ENCODE results near the gene SMPD3.

The SMPD3 gene

DNA sequence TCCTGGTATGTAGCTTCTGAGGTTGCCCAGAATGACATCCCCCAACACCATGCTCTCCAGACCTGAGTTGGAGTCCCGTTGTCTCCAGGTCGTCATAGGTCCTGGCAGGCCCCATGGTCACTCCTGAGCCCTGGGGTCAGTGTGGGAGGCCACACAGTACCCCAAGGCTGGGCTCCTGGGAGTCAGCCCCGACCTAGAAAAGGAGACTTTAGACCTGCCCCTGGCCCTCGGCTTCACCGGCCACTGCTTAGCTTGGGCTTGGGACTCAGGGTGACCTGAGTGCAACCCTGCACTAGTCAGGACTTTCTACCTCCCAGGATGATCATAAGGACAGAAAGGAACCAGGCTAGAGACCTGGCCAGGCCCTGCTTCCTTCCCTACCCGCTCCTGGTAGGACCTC is 71.7 kb downstream of the SMPD3 start:
- DNase-seq = no peak
- Mint-ChIP-seq H3K27me3 (peaks cover 97% of the 10 kb centered on the region), H3K9me3 (no peaks in the 10 kb centered on the region), H3K36me3 (no peaks in the 10 kb centered on the region), H3K4me3 (no peak overlapping the region), H3K4me1 (peaks cover 16% of the 10 kb centered on the region), H3K27ac (no peak overlapping the region)
- CTCF ChIA-PET = interaction anchor here (0.8 to 1.0 kb wide), 2 partner anchors 10 to 144 kb away, joined by 3 to 4 read pairs; no protein-coding TSS in a partner anchor

- no peaks in the 10 kb centered on the region for H3K36me3 Mint-ChIP-seq
- no peak for DNase-seq
- peaks cover 20% of the 10 kb centered on the region for H3K4me1 Mint-ChIP-seq
- no peaks in the 10 kb centered on the region for H3K9me3 Mint-ChIP-seq
- no peak overlapping the region for H3K27ac Mint-ChIP-seq
- H3K27me3 Mint-ChIP-seq = peaks cover 97% of the 10 kb centered on the region
- CTCF ChIA-PET = interaction anchor here (0.8 to 1.0 kb wide), 2 partner anchors 19 to 145 kb away, joined by 3 read pairs; no protein-coding TSS in a partner anchor
- H3K4me3 Mint-ChIP-seq = no peak overlapping the region
These were observed 72.3 kb downstream of the SMPD3 start for GRCh38 chr16:68375801-68376536.

DNA sequence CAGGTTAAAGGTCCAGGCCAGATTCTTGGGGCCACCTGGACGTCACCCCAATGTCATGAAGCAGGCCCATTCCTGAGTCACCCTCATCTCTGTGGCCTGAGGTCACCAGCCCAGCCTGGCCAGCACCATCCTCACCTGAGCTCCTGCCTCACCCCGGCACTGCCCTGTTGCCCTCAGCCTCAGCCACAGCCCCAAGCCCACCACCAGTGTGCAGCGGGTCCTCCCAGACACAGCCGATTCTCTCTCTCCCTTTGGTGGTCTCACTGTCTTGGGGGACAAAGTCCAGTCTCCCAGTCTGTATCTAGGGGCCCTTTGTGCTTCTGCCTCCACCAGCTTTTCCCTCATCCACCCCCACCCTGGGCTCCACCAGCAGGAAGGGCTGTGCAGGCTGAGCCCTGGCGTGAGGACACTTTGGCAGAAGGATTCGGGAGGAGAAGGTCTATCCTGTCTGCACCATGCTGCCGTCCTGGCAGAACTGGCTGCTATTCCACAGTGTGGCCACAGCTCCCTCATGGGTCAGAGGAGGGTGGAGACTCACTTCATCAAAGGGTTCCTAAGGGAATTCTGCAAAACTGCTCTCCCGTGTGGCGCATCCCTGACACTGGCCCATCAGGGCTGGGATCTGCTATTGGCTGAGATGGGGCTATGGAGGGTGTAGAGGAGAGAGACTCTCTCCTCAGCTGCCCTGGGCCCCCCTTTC is 73.2 kb downstream of the SMPD3 start:
- Mint-ChIP-seq H3K27me3 (peaks cover 100% of the 10 kb centered on the region), H3K4me3 (no peak overlapping the region), H3K4me1 (peaks cover 27% of the 10 kb centered on the region), H3K36me3 (no peaks in the 10 kb centered on the region), H3K9me3 (no peaks in the 10 kb centered on the region), H3K27ac (no peak overlapping the region)
- CTCF ChIA-PET = interaction anchor here (1.0 to 1.4 kb wide), 2 partner anchors 9 to 18 kb away, joined by 3 read pairs; no protein-coding TSS in a partner anchor
- no peak for DNase-seq

DNA sequence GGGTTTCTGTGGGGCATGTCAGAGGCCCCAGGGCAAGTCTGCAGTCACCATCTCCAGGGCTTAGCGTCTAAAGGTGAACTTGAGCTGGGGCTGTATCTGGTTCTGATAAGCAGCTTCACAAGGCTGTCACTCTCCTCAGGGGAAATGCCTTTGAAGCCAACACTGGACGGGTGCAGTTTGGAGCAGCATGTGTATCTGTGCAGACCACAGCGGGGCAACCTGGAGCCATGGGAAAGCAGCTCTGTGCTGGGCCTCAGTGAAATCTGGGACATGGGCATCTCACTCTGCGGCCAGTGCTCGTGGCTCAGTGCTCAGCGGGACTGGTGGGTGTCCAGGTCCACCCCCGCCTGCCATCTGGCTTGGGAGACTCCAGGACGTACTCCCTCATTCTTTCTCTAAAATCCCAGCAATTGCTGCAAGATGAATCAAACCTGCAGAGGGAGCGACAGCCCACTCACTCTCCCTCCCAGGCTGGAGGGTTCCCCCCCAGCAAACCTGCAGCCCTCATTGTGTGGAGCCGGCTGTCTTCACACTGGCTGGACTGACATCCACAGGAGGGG is 74.0 kb downstream of the SMPD3 start:
- Mint-ChIP-seq H3K4me3 (no peak overlapping the region), H3K9me3 (no peaks in the 10 kb centered on the region), H3K27ac (no peak overlapping the region), H3K4me1 (peaks cover 27% of the 10 kb centered on the region), H3K27me3 (peaks cover 100% of the 10 kb centered on the region), H3K36me3 (no peaks in the 10 kb centered on the region)
- no peak for DNase-seq
- CTCF ChIA-PET = interaction anchor here (1.4 to 1.6 kb wide), 2 partner anchors 10 to 21 kb away, joined by 3 to 5 read pairs; no protein-coding TSS in a partner anchor

GRCh38 chr16:68373528-68374245 is 74.6 kb downstream of the SMPD3 start:
- H3K36me3 Mint-ChIP-seq = no peaks in the 10 kb centered on the region
- no peak for DNase-seq
- peaks cover 100% of the 10 kb centered on the region for H3K27me3 Mint-ChIP-seq
- peak overlapping the region; percentile 43 for H3K27ac Mint-ChIP-seq
- no peaks in the 10 kb centered on the region for H3K9me3 Mint-ChIP-seq
- CTCF ChIA-PET = interaction anchor here (0.9 to 1.6 kb wide), 3 partner anchors 22 to 121 kb away, joined by 3 to 5 read pairs (median 3); no protein-coding TSS in a partner anchor
- H3K4me3 Mint-ChIP-seq = no peak overlapping the region
- H3K4me1 Mint-ChIP-seq = peaks cover 27% of the 10 kb centered on the region

DNA sequence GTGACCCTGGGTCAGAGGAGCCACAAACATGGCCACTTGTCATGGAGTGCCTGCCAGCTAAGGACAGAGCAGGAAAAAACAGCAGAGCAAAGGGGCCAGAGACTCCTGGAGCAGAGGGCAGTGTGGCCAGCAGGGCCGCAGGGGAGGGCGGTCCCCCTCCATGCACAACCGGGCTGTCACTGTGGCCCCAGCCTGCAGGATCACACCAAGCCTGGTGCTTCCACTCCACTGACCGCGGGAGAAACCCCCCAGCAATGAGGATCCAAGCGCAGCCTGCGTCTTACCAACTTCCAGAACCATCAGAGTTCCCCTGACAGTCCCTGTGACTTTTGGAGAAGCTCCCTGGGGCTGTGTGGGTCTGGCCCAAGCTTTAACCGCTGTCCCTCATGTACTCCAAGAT is 75.5 kb downstream of the SMPD3 start:
- Mint-ChIP-seq H3K27ac (no peak overlapping the region), H3K4me3 (no peak overlapping the region), H3K9me3 (no peaks in the 10 kb centered on the region), H3K36me3 (no peaks in the 10 kb centered on the region), H3K27me3 (peaks cover 100% of the 10 kb centered on the region), H3K4me1 (peaks cover 36% of the 10 kb centered on the region)
- DNase-seq = no peak
- CTCF ChIA-PET = interaction anchor here (0.9 to 1.0 kb wide), 2 partner anchors 111 to 122 kb away, joined by 3 read pairs; no protein-coding TSS in a partner anchor

DNA sequence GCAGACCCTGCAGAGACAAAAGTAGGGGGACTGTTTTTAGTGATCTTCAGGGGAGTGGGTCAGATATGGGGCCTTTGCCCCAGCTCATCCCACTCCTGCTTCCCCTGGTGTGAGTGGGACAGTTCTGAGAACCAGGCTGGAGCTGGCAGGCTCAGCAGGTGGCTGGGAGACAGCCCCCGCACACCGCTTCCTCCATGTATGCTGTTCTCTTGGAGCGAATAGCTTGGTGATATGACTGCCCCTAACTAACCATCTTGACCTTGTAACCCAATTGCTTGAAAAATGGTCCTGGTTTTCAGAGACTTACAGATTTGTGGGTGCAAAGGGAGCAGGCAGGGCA is 76.0 kb downstream of the SMPD3 start:
- no peaks in the 10 kb centered on the region for H3K9me3 Mint-ChIP-seq
- no peak overlapping the region for H3K4me3 Mint-ChIP-seq
- CTCF ChIA-PET = interaction anchor here (0.9 kb wide), 1 partner anchor 110 kb away, joined by 3 read pairs; no protein-coding TSS in a partner anchor
- peaks cover 39% of the 10 kb centered on the region for H3K4me1 Mint-ChIP-seq
- peaks cover 100% of the 10 kb centered on the region for H3K27me3 Mint-ChIP-seq
- DNase-seq = no peak
- H3K27ac Mint-ChIP-seq = no peak overlapping the region
- no peaks in the 10 kb centered on the region for H3K36me3 Mint-ChIP-seq

- peaks cover 100% of the 10 kb centered on the region for H3K27me3 Mint-ChIP-seq
- CTCF ChIA-PET = no interaction called here
- H3K9me3 Mint-ChIP-seq = no peaks in the 10 kb centered on the region
- H3K4me1 Mint-ChIP-seq = peaks cover 41% of the 10 kb centered on the region
- H3K27ac Mint-ChIP-seq = no peak overlapping the region
- no peaks in the 10 kb centered on the region for H3K36me3 Mint-ChIP-seq
- no peak overlapping the region for H3K4me3 Mint-ChIP-seq
- no peak for DNase-seq
These were observed 76.5 kb downstream of the SMPD3 start for GRCh38 chr16:68371706-68372380.

GRCh38 chr16:68371276-68371651 is 77.0 kb downstream of the SMPD3 start:
- no peak for DNase-seq
- H3K4me1 Mint-ChIP-seq = peaks cover 43% of the 10 kb centered on the region
- peaks cover 100% of the 10 kb centered on the region for H3K27me3 Mint-ChIP-seq
- H3K27ac Mint-ChIP-seq = no peak overlapping the region
- H3K9me3 Mint-ChIP-seq = no peaks in the 10 kb centered on the region
- CTCF ChIA-PET = interaction anchor here (1.5 to 1.8 kb wide), 2 partner anchors 14 to 110 kb away, joined by 3 to 5 read pairs; no protein-coding TSS in a partner anchor
- H3K4me3 Mint-ChIP-seq = no peak overlapping the region
- no peaks in the 10 kb centered on the region for H3K36me3 Mint-ChIP-seq

DNA sequence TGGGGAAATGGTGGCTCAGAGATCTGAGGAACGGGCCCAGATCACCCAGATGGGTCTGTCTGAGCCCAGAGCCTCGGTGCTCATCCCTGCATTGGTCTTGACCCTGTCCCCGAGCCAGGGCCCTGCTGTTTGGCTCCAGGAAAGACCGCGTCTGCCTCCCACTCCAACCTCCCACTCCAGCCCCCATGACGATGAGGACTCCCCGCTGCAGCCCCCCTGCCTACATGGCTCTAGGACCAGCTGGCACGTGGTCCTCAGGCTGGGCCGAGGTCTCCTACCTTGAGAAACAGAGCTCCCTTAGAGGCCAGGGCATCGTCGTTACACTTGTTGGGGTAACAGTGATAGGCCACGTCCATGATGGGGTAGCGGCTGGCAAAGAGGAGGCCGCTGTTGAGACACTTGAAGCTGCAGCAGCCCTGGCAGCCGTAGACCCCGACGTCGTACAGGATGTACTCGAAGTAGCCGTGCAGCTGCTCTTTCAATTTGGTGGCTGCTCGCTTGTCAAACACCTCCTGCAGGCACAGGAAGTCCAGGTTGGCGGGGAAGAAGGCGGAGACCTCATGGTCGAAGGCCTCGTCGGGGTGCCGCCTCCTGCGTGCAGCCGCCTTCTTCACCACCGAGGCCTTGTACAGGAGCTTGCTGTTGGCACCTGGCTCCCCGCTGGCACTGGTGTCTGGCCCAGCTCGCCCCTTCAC is 77.6 kb downstream of the SMPD3 start:
- CTCF ChIA-PET = interaction anchor here (0.6 to 1.8 kb wide), 3 partner anchors 13 to 109 kb away, joined by 3 to 5 read pairs (median 3); no protein-coding TSS in a partner anchor

GRCh38 chr16:68369697-68370580 is 78.4 kb downstream of the SMPD3 start:
- peak overlapping the region; percentile 35 for H3K4me3 Mint-ChIP-seq
- no peaks in the 10 kb centered on the region for H3K9me3 Mint-ChIP-seq
- H3K27me3 Mint-ChIP-seq = peaks cover 100% of the 10 kb centered on the region
- peaks cover 49% of the 10 kb centered on the region for H3K4me1 Mint-ChIP-seq
- DNase-seq = peak; percentile 63
- H3K36me3 Mint-ChIP-seq = no peaks in the 10 kb centered on the region
- CTCF ChIA-PET = interaction anchor here (0.6 to 2.8 kb wide), 8 partner anchors 13 to 143 kb away, joined by 3 to 15 read pairs (median 4); no protein-coding TSS in a partner anchor
- peak overlapping the region; percentile 67 for H3K27ac Mint-ChIP-seq

More for the DNA sequence above, 77.6 kb downstream of the SMPD3 start:
- peak overlapping the region; percentile 3 for H3K4me3 Mint-ChIP-seq
- H3K4me1 Mint-ChIP-seq = peaks cover 44% of the 10 kb centered on the region
- peak; percentile 72 for DNase-seq
- H3K27ac Mint-ChIP-seq = peak overlapping the region; percentile 24
- H3K27me3 Mint-ChIP-seq = peaks cover 100% of the 10 kb centered on the region
- H3K36me3 Mint-ChIP-seq = no peaks in the 10 kb centered on the region
- H3K9me3 Mint-ChIP-seq = no peaks in the 10 kb centered on the region

GRCh38 chr16:68369168-68369567 is 79.1 kb downstream of the SMPD3 start:
- peaks cover 55% of the 10 kb centered on the region for H3K4me1 Mint-ChIP-seq
- CTCF ChIA-PET = interaction anchor here (0.8 to 2.8 kb wide), 6 partner anchors 13 to 143 kb away, joined by 3 to 15 read pairs (median 6); no protein-coding TSS in a partner anchor
- H3K27ac Mint-ChIP-seq = peak overlapping the region; percentile 28
- no peak for DNase-seq
- H3K27me3 Mint-ChIP-seq = peaks cover 100% of the 10 kb centered on the region
- peak overlapping the region; percentile 35 for H3K4me3 Mint-ChIP-seq
- H3K36me3 Mint-ChIP-seq = no peaks in the 10 kb centered on the region
- no peaks in the 10 kb centered on the region for H3K9me3 Mint-ChIP-seq

Data from activated naive CD4-positive, alpha-beta T cell treated with anti-CD3 and anti-CD28 coated beads, Interleukin-2, amount 10 ng/mL, durations not matched to agents 7 days and 5 days (primary cell).